ENCODE data around the gene COMMD1.
"Not testable (repeated sequence)": the region's sequence is repeated elsewhere in the genome, so short reads cannot be mapped to it uniquely, and the experiment has no call there.

COMMD1 gene

DNA sequence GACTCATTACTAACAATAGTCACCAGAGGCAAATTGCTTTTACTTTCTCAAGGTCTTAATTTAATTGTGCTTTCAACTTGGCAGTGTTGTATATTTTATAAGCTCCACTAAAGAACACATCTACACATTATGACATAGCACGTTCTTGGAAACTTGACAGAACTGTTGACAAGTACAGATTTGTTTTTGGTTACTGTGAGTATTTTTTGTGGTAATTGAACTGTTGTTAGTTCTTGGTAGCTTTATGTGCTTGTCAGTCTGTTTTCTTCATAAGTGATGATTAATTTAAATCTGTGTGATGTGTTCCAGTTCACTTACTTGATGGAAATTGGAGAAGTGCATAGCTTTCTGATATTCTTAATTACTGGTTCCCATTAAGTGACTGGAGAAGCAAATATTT lies 63.9 kb downstream of the COMMD1 start:
- DNase-seq = no peak

- DNase-seq = no peak
Observed at GRCh38 chr2:61970807-61971556, 65.5 kb downstream of the COMMD1 start.

DNA sequence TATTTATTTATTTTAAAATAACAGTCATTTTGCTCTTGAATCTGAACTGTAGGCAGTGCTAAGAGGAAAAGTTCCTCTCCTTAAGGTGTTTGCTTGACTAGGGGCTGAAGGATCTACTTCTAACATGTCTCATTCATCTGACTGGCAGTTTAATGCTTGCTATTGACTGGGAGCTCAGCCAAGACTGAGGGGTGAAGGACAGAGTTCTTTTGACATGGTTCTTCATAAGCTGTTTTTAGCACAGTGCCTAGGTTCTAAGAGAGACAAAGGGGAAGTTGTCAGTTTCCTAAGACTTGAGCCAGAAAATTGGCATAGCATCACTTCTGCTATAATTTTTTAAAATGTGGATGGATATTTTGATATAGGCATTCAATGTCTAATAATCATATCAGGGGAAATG lies 73.0 kb downstream of the COMMD1 start:
- DNase-seq = no peak

- DNase-seq = no peak
Observed at GRCh38 chr2:61980758-61981157, 75.3 kb downstream of the COMMD1 start.

DNA sequence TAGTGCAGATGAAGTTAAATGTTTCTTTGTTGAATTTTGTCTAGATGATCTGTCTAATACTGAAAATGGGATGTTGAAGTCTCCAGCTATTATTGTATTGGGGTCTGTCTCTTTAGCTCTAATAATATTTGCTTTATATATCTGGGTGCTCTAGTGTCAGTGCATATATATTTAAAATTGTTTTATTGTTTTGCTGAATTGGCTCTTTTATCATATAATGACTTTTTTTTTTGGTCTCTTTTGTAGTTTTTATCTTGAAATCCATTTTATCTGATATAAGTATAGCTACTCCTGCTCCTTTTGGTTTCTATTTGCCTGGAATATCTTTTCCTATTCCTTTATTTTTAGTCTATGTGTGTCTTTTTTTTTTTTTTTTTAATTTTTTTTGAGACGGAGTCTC lies 79.2 kb downstream of the COMMD1 start:
- no peak for DNase-seq

GRCh38 chr2:61988462-61989366 lies 83.2 kb downstream of the COMMD1 start:
- DNase-seq = peak; percentile 16

GRCh38 chr2:61993422-61994024 lies 88.0 kb downstream of the COMMD1 start:
- DNase-seq = no peak

- DNase-seq = no peak
Observed at GRCh38 chr2:61994531-61994930, 89.1 kb downstream of the COMMD1 start.

- no peak for DNase-seq
Observed at GRCh38 chr2:61995065-61995464, 89.6 kb downstream of the COMMD1 start.

DNA sequence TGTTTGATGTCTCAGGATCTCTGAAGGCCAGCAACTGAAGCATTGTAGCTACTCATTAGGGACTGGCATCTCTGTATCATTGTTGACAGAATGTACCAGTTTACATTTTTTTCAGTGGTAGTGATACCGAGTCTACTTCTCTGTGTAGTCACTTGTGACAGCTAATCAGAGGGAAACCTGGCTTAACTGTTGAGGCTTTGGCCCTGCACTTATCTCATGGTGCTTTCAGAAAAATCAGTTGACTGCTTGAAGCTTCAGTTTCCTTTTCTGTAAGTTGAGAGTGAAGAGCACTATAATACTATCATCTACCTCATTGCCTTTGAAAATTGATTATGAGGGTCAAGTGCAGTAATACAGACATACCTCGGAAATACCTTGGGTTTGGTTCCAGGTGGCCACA lies 90.0 kb downstream of the COMMD1 start:
- no peak for DNase-seq

DNA sequence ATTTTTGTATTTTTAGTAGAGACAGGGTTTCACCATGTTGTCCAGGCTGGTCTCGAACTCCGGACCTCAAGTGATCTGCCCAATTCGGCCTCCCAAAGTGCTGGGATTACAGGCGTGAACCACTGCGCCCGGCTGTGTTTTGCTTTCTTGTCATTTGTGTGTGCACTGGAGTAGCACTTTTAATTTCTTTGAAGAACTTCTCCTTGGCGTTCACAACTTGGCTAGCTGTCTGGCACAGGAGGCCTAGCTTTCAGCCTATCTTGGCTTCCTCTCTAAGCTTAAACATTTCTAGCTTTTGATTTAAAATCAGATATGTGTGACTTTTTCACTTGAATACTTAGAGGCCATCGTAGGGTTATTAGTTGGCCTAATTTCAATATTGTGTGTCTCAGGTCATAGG lies 93.0 kb downstream of the COMMD1 start:
- no peak for DNase-seq

GRCh38 chr2:62000538-62000937 lies 95.1 kb downstream of the COMMD1 start:
- no peak for DNase-seq

- DNase-seq = no peak
Observed at GRCh38 chr2:62001431-62001830, 96.0 kb downstream of the COMMD1 start.

DNA sequence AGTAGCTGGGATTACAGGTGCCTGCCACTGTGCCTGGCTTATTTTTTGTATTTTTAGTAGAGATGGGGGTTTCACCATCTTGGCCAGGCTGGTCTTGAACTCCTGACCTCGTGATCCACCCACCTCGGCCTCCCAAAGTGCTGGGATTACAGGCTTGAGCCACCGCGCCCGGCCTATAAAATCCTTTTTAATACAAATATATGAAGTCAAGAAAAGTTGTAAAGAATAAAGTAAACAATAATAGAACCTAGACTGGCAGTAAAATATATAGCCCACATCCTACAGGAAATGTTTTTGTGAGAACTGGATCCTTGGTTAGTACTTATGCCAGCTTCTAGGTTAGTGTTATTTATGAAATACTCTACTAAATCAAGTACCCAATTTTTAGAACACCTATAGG lies 99.0 kb downstream of the COMMD1 start:
- DNase-seq = not testable (repeated sequence)

GRCh38 chr2:62007555-62007954 lies 102.1 kb downstream of the COMMD1 start:
- DNase-seq = no peak

GRCh38 chr2:62010632-62011256 lies 105.3 kb downstream of the COMMD1 start:
- no peak for DNase-seq

GRCh38 chr2:62013641-62014040 lies 108.2 kb downstream of the COMMD1 start:
- no peak for DNase-seq

DNA sequence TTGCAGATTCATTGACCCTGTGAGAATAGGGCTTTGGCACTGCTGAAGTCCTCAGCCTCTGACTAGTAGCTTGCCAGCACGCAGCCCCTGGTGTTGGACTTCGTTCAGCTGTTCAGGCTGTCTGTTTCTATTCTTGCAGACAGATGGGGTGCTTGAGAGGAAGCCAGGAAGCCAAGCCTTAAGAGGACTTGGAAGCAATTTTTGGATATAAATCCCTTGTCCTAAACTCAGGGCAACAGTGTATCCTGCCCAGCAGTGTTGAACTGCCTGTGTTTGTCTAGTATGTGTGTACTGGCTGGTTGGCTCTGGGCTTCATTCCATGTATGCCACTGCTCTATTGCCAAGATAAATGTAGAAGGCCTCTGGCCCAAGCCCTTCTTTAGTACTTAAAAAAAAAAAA lies 108.6 kb downstream of the COMMD1 start:
- DNase-seq = no peak

DNA sequence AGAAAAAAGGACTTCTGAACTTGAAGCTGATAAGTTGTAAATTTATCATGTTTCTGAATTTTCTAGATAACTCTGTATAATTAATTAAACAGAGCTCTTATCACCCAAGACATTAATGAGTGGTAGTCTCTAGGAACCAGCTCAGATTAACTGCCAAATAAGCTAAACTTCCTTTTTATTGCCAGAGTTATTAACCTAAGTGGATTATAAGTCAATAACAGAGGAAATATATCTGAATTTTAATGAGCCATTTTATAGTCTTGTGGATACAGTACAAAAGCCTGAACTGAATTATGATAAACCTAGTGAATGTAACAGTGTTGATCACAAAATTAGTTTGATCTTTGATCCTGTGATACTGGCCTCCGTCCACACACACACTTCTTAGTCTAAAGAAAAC lies 111.5 kb downstream of the COMMD1 start:
- no peak for DNase-seq

DNA sequence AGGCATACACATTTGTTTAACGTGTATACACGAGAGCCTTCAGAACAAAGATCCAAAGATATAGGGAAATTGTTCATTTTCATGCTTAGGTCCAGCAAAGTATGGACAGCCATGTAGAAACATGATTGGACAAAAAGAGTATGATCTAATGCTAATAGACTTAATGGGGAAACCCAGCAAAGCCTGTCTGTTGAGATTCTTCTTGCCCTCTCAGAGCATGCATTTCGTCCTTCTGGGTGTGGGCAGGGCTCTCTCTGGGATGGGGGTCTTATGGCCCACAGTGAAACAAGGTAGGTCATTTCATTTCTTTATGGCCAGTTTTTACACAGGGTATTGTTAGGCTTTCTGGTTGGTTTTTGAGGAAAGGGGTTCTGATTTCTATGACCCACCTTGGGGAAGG lies 124.4 kb downstream of the COMMD1 start:
- DNase-seq = no peak

DNA sequence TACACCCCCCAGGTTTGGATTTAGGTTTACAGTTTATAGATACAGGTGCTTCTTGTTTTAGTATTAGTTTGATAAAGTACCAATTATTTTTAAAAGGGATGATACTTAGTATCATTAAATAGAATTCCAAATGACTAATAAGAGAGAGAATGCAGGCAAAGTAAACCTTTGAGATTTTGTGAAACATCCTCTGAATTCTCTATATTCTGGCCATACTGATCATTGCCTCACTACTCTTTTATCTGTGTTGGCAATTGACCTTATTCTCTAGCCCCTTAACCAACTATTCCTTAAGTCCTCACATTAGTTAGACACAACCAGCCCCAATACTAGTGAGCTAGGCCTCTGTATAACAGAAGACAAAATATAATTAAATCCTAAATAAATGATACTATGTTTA lies 125.4 kb downstream of the COMMD1 start:
- DNase-seq = no peak

DNA sequence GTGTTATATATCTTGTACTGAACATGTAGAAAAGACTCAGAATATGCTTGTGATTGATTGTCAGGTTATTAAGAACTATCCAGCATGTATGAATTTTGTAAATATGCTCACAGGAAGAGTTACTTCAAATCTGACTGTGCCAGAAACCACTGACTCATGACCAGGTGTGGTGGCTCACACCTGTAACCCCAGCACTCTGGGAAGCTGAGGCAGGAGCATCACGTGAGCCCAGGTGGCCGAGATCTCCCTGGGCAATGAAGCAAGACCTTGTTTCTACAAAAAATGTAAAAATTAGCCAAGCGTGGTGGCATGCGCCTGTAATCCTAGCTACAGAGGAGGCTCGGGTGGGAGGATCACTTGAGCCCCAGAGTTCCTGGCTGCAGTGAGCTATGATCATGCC lies 126.6 kb downstream of the COMMD1 start:
- DNase-seq = no peak

DNA sequence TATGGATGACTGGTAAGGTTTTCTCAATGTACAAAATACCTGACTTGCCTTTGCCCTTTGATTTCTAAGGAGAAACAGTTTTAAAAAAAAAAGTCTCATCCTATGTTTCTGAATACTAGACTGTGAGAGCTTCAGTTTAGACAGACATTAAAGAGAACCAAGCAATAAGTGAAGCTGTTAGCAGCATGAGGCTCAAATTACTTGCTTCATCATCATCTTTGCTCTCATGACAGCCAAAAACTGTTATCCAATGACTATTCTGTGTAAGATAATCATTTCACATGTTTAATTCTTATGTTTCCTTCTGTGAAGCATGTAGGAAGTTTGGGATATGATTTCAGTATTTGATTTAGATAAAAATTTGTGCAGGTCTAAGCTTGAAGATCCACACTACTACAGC lies 129.2 kb downstream of the COMMD1 start:
- no peak for DNase-seq

All from T1000 (cell line).